WTC11 (cell line): ENCODE results near the gene LAP3. TPM values are rescaled to one million over a fixed set of nuclear protein-coding genes. Genes with fewer than 3 reads are reported as not detected.

ENCODE experiments used
- ATAC-seq: fragments of 200-7000 bp; cut with Tn5 transposase; 2 replicates; pipeline ENCODE4 v1.10.0; 2021; ENCODE audit warnings: mild to moderate bottlenecking, moderate library complexity
- CTCF ChIA-PET: fragments of 300-600 bp; sonication (Branson Sonifier 250); formaldehyde crosslinking; loops from one replicate; lab custom pipeline; 2021; ENCODE audit warnings: antibody characterized with exemption; lab: Charles Lee
- POLR2A ChIA-PET: fragments of 350-600 bp; sonication (Branson Sonifier 250); formaldehyde crosslinking; loops from one replicate; lab custom pipeline; 2021; ENCODE audit warnings: antibody characterized with exemption; lab: Charles Lee
- DNase-seq: peaks from one replicate; pipeline ENCODE4 v3.0.0; 2021; ENCODE audit warnings: low spot score
- H3K27ac Mint-ChIP-seq: 2 replicates; pipeline ENCODE4 v1.8.0; 2021; ENCODE audit warnings: mixed read lengths
- H3K27me3 Mint-ChIP-seq: 2 replicates; pipeline ENCODE4 v1.8.0; 2021; ENCODE audit warnings: low read depth, mild to moderate bottlenecking, moderate library complexity, mixed read lengths
- H3K36me3 Mint-ChIP-seq: 2 replicates; pipeline ENCODE4 v1.8.0; 2021; ENCODE audit warnings: mixed read lengths
- H3K4me1 Mint-ChIP-seq: 2 replicates; pipeline ENCODE4 v1.8.0; 2022; ENCODE audit warnings: mixed read lengths
- H3K4me3 Mint-ChIP-seq: 2 replicates; pipeline ENCODE4 v1.8.0; 2021; ENCODE audit warnings: mild to moderate bottlenecking, moderate library complexity, mixed read lengths
- H3K9me3 Mint-ChIP-seq: 2 replicates; pipeline ENCODE4 v1.8.0; 2021; ENCODE audit warnings: mixed read lengths
- CBFB ChIP-seq: sonication (generic); formaldehyde crosslinking; IDR thresholded peaks from 2 replicates; pipeline ENCODE4 v1.8.1; 2022; ENCODE audit warnings: mild to moderate bottlenecking, low read depth, missing genetic modification reagents
- EMX1 ChIP-seq: fragments of 250-450 bp; sonication (Bioruptor Pico); IDR thresholded peaks from 2 replicates; pipeline ENCODE4 v1.8.0; 2021; ENCODE audit warnings: mild to moderate bottlenecking
- FOXP4 ChIP-seq: sonication (generic); formaldehyde crosslinking; IDR thresholded peaks from 2 replicates; pipeline ENCODE4 v1.8.0; 2022; ENCODE audit warnings: mild to moderate bottlenecking, missing genetic modification reagents
- GTF2I ChIP-seq: fragments of 250-450 bp; sonication (Bioruptor Pico); conservative IDR thresholded peaks from 2 replicates; pipeline ENCODE4 v1.4.0; 2021; ENCODE audit warnings: mild to moderate bottlenecking
- JAZF1 ChIP-seq: fragments of 250-450 bp; sonication (Bioruptor Pico); IDR thresholded peaks from 2 replicates; pipeline ENCODE4 v1.9.0; 2021; ENCODE audit warnings: moderate library complexity, mild to moderate bottlenecking, inconsistent platforms
- MYBL2 ChIP-seq: sonication (generic); formaldehyde crosslinking; IDR thresholded peaks from 2 replicates; pipeline ENCODE4 v1.8.1; 2023; ENCODE audit warnings: mild to moderate bottlenecking, moderate library complexity, missing genetic modification reagents
- PRRX2 ChIP-seq: fragments of 250-450 bp; sonication (Bioruptor Pico); IDR thresholded peaks from 2 replicates; pipeline ENCODE4 v1.8.0; 2021; ENCODE audit warnings: mild to moderate bottlenecking
- SP1 ChIP-seq: sonication (generic); formaldehyde crosslinking; conservative IDR thresholded peaks from 2 replicates; pipeline ENCODE4 v1.8.1; 2022; ENCODE audit warnings: missing genetic modification reagents
- TEAD1 ChIP-seq: sonication (generic); formaldehyde crosslinking; IDR thresholded peaks from 2 replicates; pipeline ENCODE4 v1.8.0; 2022; ENCODE audit warnings: mild to moderate bottlenecking, missing genetic modification reagents
- TP53 ChIP-seq: sonication (generic); formaldehyde crosslinking; IDR thresholded peaks from 2 replicates; pipeline ENCODE4 v1.8.1; 2023; ENCODE audit warnings: mild to moderate bottlenecking, missing genetic modification reagents
- ZNF121 ChIP-seq: sonication (generic); formaldehyde crosslinking; IDR thresholded peaks from 2 replicates; pipeline ENCODE4 v1.8.0; 2023; ENCODE audit warnings: missing genetic modification reagents
- ZNF263 ChIP-seq: sonication (generic); formaldehyde crosslinking; IDR thresholded peaks from 2 replicates; pipeline ENCODE4 v1.8.1; 2022; ENCODE audit warnings: low read depth, mild to moderate bottlenecking, moderate library complexity, missing genetic modification reagents
- ZNF423 ChIP-seq: fragments of 250-450 bp; sonication (Bioruptor Pico); IDR thresholded peaks from 2 replicates; pipeline ENCODE4 v2.1.2; 2022; ENCODE audit warnings: mild to moderate bottlenecking, moderate library complexity
- total RNA-seq: library from RNA; stranded (reverse); gene quantifications from 3 replicates; pipeline ENCODE4 v1.2.3, GENCODE V29; 2021
- TF ChIP-seq, protein P1 (sequence below): fragments of 250-450 bp; sonication (Bioruptor Pico); IDR thresholded peaks from 2 replicates; pipeline ENCODE4 v1.9.0; 2021; ENCODE audit warnings: mild to moderate bottlenecking, borderline replicate concordance
- TF ChIP-seq, protein P2 (sequence below): sonication (generic); formaldehyde crosslinking; IDR thresholded peaks from 2 replicates; pipeline ENCODE4 v1.8.1; 2022; ENCODE audit warnings: missing genetic modification reagents, borderline replicate concordance
- TF ChIP-seq, protein P3 (sequence below): sonication (generic); formaldehyde crosslinking; IDR thresholded peaks from 2 replicates; pipeline ENCODE4 v1.8.1; 2023; ENCODE audit warnings: mild to moderate bottlenecking, moderate library complexity, missing genetic modification reagents

LAP3 gene
- total RNA-seq, 1 experiment from 2014 or later = 52.7 TPM

GRCh38 chr4:17578482-17578891 is 1.5 kb downstream of the LAP3 start (continued):
- TF ChIP-seq, protein P1, sequence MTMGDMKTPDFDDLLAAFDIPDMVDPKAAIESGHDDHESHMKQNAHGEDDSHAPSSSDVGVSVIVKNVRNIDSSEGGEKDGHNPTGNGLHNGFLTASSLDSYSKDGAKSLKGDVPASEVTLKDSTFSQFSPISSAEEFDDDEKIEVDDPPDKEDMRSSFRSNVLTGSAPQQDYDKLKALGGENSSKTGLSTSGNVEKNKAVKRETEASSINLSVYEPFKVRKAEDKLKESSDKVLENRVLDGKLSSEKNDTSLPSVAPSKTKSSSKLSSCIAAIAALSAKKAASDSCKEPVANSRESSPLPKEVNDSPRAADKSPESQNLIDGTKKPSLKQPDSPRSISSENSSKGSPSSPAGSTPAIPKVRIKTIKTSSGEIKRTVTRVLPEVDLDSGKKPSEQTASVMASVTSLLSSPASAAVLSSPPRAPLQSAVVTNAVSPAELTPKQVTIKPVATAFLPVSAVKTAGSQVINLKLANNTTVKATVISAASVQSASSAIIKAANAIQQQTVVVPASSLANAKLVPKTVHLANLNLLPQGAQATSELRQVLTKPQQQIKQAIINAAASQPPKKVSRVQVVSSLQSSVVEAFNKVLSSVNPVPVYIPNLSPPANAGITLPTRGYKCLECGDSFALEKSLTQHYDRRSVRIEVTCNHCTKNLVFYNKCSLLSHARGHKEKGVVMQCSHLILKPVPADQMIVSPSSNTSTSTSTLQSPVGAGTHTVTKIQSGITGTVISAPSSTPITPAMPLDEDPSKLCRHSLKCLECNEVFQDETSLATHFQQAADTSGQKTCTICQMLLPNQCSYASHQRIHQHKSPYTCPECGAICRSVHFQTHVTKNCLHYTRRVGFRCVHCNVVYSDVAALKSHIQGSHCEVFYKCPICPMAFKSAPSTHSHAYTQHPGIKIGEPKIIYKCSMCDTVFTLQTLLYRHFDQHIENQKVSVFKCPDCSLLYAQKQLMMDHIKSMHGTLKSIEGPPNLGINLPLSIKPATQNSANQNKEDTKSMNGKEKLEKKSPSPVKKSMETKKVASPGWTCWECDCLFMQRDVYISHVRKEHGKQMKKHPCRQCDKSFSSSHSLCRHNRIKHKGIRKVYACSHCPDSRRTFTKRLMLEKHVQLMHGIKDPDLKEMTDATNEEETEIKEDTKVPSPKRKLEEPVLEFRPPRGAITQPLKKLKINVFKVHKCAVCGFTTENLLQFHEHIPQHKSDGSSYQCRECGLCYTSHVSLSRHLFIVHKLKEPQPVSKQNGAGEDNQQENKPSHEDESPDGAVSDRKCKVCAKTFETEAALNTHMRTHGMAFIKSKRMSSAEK = no peak

- no peaks in the 10 kb centered on the region for H3K9me3 Mint-ChIP-seq
- POLR2A ChIA-PET = interaction anchor here (0.6 kb wide), 1 partner anchor 186 kb away, joined by 6 read pairs; no protein-coding TSS in a partner anchor
- no peak overlapping the region for H3K27ac Mint-ChIP-seq
- no peak for TF ChIP-seq ZNF121
- TF ChIP-seq SP1 (CRISPR knock-in tag) = no peak
- no peak for TF ChIP-seq TEAD1 (CRISPR knock-in tag)
- TF ChIP-seq JAZF1 = no peak
- no peak for TF ChIP-seq CBFB (CRISPR knock-in tag)
- TF ChIP-seq, protein P2, sequence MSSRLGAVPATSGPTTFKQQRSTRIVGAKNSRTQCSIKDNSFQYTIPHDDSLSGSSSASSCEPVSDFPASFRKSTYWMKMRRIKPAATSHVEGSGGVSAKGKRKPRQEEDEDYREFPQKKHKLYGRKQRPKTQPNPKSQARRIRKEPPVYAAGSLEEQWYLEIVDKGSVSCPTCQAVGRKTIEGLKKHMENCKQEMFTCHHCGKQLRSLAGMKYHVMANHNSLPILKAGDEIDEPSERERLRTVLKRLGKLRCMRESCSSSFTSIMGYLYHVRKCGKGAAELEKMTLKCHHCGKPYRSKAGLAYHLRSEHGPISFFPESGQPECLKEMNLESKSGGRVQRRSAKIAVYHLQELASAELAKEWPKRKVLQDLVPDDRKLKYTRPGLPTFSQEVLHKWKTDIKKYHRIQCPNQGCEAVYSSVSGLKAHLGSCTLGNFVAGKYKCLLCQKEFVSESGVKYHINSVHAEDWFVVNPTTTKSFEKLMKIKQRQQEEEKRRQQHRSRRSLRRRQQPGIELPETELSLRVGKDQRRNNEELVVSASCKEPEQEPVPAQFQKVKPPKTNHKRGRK = no peak
- no peak for TF ChIP-seq PRRX2 (CRISPR knock-in tag)
- TF ChIP-seq ZNF423 (CRISPR knock-in tag) = no peak
- no peak for TF ChIP-seq EMX1 (CRISPR knock-in tag)
- no peak for TF ChIP-seq GTF2I (CRISPR knock-in tag)
- TF ChIP-seq, all 79 proteins: peak for 0
- Mint-ChIP-seq H3K4me3 (no peak overlapping the region), H3K4me1 (peaks cover 25% of the 10 kb centered on the region), H3K27me3 (peaks cover 6% of the 10 kb centered on the region; the same call in 1 of the 2 replicates), H3K36me3 (peaks cover 29% of the 10 kb centered on the region)
- CTCF ChIA-PET = no interaction called here
- DNase-seq (no peak), ATAC-seq (no peak)
These were observed 4.0 kb downstream of the LAP3 start for GRCh38 chr4:17580969-17581368.

GRCh38 chr4:17583276-17583675 is 6.3 kb downstream of the LAP3 start:
- POLR2A ChIA-PET = no interaction called here
- Mint-ChIP-seq H3K36me3 (peaks cover 41% of the 10 kb centered on the region), H3K9me3 (no peaks in the 10 kb centered on the region), H3K4me3 (no peak overlapping the region), H3K4me1 (peaks cover 19% of the 10 kb centered on the region), H3K27ac (no peak overlapping the region), H3K27me3 (peaks cover 2% of the 10 kb centered on the region; the same call in 1 of the 2 replicates)
- CTCF ChIA-PET = no interaction called here
- no peak for ATAC-seq
- no peak for DNase-seq
- TF ChIP-seq, protein P2 = no peak
- TF ChIP-seq, protein P1 = no peak
- TF ChIP-seq MYBL2 (no peak), FOXP4 (CRISPR knock-in tag) (no peak), TP53 (CRISPR knock-in tag) (no peak), ZNF263 (CRISPR knock-in tag) (no peak)
- TF ChIP-seq, protein P3, sequence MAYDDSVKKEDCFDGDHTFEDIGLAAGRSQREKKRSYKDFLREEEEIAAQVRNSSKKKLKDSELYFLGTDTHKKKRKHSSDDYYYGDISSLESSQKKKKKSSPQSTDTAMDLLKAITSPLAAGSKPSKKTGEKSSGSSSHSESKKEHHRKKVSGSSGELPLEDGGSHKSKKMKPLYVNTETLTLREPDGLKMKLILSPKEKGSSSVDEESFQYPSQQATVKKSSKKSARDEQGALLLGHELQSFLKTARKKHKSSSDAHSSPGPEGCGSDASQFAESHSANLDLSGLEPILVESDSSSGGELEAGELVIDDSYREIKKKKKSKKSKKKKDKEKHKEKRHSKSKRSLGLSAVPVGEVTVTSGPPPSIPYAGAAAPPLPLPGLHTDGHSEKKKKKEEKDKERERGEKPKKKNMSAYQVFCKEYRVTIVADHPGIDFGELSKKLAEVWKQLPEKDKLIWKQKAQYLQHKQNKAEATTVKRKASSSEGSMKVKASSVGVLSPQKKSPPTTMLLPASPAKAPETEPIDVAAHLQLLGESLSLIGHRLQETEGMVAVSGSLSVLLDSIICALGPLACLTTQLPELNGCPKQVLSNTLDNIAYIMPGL = no peak
